Stimulated activated naive CD8-positive, alpha-beta T cell treated with anti-CD3 and anti-CD28 coated beads, Interleukin-15, amount 100 ng/mL, for 72 hours (primary cell): ENCODE data around the gene BACE1.

Experiments used
- ATAC-seq: fragments of 150-1000 bp; cut with Tn5 transposase; 2 replicates; pipeline ENCODE4 v1.10.0; 2021; ENCODE audit warnings: mild to moderate bottlenecking, moderate library complexity
- DNase-seq, 2 donors: peaks; one replicate each; pipeline ENCODE4 v3.0.0; 2021 to 2022
- H3K27ac Mint-ChIP-seq, 2 donors: one replicate each; pipeline ENCODE4 v1.8.0; 2022; ENCODE audit warnings: mild to moderate bottlenecking in 2 of 2, mixed read lengths in 2 of 2, moderate library complexity in 2 of 2
- H3K27me3 Mint-ChIP-seq: one replicate; pipeline ENCODE4 v1.8.0; 2022; ENCODE audit warnings: mixed read lengths
- H3K4me1 Mint-ChIP-seq: one replicate; pipeline ENCODE4 v1.8.0; 2022; ENCODE audit warnings: mild to moderate bottlenecking, mixed read lengths
- H3K4me3 Mint-ChIP-seq, 2 donors: one replicate each; pipeline ENCODE4 v1.8.0; 2022; ENCODE audit warnings: mild to moderate bottlenecking in 2 of 2, mixed read lengths in 2 of 2, moderate library complexity in 1 of 2
- H3K9me3 Mint-ChIP-seq, 2 donors: one replicate each; pipeline ENCODE4 v1.8.0; 2022; ENCODE audit warnings: mixed read lengths in 2 of 2

The BACE1 gene

DNA sequence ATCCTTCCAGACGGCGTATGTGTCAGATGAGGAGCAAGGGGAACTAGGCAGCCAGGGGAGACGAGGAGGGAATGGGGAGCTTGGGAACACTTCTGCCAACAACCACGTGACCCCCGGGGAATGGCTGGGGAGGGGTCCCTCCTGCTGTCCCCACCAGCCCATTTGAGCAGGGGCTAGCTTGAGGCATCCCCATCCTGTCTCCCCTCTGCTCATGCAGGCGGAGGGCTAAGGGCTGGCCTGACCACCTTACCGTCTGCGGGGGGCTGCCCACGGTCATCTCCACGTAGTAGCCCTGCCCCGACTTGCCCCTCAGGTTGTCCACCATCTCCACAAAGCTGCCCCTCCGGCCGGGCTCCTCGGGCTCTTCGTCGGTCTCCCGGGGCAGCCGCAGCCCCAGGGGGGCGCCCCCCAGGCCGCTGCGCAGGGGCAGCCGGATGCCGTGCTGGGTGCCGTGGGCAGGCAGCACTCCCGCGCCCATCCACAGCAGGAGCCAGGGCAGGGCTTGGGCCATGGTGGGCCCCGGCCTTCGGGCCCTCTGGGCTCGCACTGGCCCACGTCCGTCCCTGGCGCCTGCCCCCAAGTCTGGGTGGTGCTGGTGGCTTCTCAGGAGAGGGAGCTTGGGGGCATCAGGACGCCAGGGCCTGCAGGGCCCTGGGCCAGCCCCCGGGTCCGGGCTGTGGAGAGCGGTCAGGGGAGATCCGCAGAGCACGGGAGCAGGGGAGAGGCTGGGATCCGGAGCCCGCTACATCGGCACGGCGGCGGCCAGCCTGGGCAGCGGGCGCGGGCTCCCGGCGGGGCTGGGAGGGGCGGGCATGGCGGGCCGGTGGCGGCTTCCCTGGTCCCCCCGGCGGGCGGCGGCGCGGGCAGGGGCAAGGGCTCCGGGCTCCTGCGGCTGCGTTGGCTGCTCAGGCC is 515 bp downstream of the BACE1 start:
- Mint-ChIP-seq H3K4me1 (peaks cover 25% of the 10 kb centered on the region), H3K27ac (no peak overlapping the region), H3K27me3 (peaks cover 56% of the 10 kb centered on the region), H3K4me3 (peak overlapping the region; percentile 66 to 86), H3K9me3 (no peaks in the 10 kb centered on the region)
- DNase-seq, result peak; percentile 31 to 41
- ATAC-seq, result peak; percentile 91

GRCh38 chr11:117314840-117315239 is 1.2 kb downstream of the BACE1 start:
- DNase-seq (no peak), ATAC-seq (no peak)
- Mint-ChIP-seq H3K4me3 (peak overlapping the region; percentile 46 to 86), H3K27ac (no peak overlapping the region), H3K4me1 (peaks cover 25% of the 10 kb centered on the region), H3K9me3 (no peaks in the 10 kb centered on the region), H3K27me3 (peaks cover 56% of the 10 kb centered on the region)

DNA sequence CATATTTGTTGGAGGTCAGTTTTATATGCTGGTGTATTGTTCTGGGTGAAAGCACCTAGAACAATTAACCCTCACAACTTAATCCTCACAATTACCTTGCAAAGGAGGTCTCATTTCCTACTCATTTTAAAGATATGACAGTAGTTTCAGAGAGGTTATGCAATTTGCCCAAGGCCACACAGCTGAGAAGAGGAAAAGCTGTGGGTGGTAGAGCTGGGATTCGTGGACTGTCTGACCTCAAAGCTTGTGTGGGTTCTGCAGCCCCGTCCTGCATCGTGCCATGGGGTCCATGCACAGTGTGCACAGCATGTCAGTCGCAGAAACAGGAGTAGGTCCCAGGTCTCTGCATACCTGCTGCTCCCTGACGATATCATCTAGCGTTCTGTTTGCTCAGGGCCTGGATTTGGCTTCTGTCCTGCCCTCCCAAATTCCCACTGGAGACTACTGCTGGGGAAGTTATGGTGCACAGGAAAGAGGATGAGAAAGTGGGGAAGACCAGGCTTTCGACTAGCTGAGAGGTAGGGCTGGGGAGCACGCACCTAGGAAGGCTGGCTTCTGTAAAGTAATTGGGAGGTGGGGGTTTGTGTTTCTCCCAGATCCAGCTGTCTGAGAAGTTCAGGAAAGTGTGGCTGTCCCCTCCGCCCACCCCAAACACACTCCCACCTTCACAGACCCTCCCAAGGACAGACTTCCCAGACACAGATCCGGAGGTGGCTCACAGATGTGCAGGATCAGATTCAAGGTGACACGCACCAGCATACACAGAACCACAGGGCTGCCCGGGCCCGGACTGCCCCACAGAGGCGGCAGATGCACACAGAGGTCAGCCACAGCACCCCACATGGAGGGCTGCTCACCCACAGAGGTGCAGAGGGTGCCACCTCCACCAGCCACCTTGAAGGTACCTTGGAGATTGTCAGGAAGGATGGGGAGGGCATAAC is 2.0 kb downstream of the BACE1 start:
- no peak for ATAC-seq
- Mint-ChIP-seq H3K4me1 (peaks cover 25% of the 10 kb centered on the region), H3K27ac (peak overlapping the region in 1 of 2 donors; percentile 62), H3K27me3 (peaks cover 62% of the 10 kb centered on the region), H3K4me3 (no peak overlapping the region), H3K9me3 (no peaks in the 10 kb centered on the region)
- no peak for DNase-seq

DNA sequence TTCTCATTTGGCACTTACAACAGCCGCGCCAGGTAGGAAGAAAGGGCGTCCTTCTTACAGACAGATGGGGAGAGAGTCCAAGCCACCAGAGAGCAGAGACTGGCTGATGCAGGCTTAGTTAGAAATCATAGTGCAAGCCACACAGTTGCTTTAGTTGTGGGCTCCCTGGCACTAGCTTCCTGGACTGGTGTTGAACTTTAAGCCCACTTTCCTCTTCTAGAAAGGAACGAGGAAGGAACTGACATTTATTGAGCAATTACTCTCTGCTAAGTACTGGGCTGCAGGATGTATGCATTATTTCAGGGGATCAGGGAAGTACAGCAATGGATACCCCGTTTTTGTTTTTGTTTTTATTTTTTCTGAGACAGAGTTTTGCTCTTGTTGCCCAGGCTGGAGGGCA is 3.0 kb downstream of the BACE1 start:
- no peak for DNase-seq
- Mint-ChIP-seq H3K4me3 (no peak overlapping the region), H3K27me3 (peaks cover 65% of the 10 kb centered on the region), H3K9me3 (no peaks in the 10 kb centered on the region), H3K27ac (no peak overlapping the region), H3K4me1 (peaks cover 25% of the 10 kb centered on the region)
- no peak for ATAC-seq

- ATAC-seq (no peak), DNase-seq (no peak)
- H3K4me3 Mint-ChIP-seq, result no peak overlapping the region
- H3K27me3 Mint-ChIP-seq, result peaks cover 28% of the 10 kb centered on the region
- no peaks in the 10 kb centered on the region for H3K9me3 Mint-ChIP-seq
- H3K27ac Mint-ChIP-seq, result no peak overlapping the region
- H3K4me1 Mint-ChIP-seq, result peaks cover 4% of the 10 kb centered on the region
Observed at GRCh38 chr11:117309310-117309709, 6.7 kb downstream of the BACE1 start.

GRCh38 chr11:117305145-117305544 is 10.9 kb downstream of the BACE1 start:
- Mint-ChIP-seq H3K9me3 (no peaks in the 10 kb centered on the region), H3K4me3 (no peak overlapping the region), H3K27me3 (peaks cover 15% of the 10 kb centered on the region), H3K27ac (peak overlapping the region in 1 of 2 donors; percentile 29), H3K4me1 (no peaks in the 10 kb centered on the region)
- no peak for ATAC-seq
- no peak for DNase-seq

GRCh38 chr11:117303646-117304315 is 12.3 kb downstream of the BACE1 start:
- H3K9me3 Mint-ChIP-seq, result no peaks in the 10 kb centered on the region
- H3K4me3 Mint-ChIP-seq, result no peak overlapping the region
- no peak overlapping the region for H3K27ac Mint-ChIP-seq
- DNase-seq, result no peak
- H3K27me3 Mint-ChIP-seq, result peaks cover 6% of the 10 kb centered on the region
- ATAC-seq, result no peak
- no peaks in the 10 kb centered on the region for H3K4me1 Mint-ChIP-seq

- ATAC-seq (no peak), DNase-seq (no peak)
- no peak overlapping the region for H3K27ac Mint-ChIP-seq
- no peak overlapping the region for H3K4me3 Mint-ChIP-seq
- peaks cover 6% of the 10 kb centered on the region for H3K27me3 Mint-ChIP-seq
- H3K4me1 Mint-ChIP-seq, result no peaks in the 10 kb centered on the region
- H3K9me3 Mint-ChIP-seq, result no peaks in the 10 kb centered on the region
Observed at GRCh38 chr11:117303101-117303500, 13.0 kb downstream of the BACE1 start.

DNA sequence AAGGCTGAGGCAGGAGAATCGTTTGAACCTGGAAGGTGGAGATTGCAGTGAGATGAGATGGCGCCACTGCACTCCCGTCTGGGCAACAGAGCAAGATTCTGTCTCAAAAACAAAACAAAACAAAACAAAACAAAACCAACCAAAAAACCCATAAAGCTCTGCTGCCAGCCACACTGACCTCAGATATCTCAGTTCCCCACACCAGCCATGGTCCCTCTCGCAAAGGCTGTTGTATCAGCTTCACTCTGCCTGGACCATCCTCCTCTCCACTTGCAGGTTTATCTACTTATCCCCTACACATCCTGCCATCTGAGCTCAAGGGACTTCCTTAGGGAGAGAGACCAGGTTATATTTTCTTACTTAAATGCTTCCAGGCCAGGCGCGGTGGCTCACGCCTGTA is 13.8 kb downstream of the BACE1 start:
- no peak overlapping the region for H3K4me3 Mint-ChIP-seq
- no peaks in the 10 kb centered on the region for H3K9me3 Mint-ChIP-seq
- ATAC-seq (no peak), DNase-seq (no peak)
- no peaks in the 10 kb centered on the region for H3K4me1 Mint-ChIP-seq
- H3K27me3 Mint-ChIP-seq, result peaks cover 6% of the 10 kb centered on the region
- H3K27ac Mint-ChIP-seq, result peak overlapping the region in 1 of 2 donors; percentile 10

DNA sequence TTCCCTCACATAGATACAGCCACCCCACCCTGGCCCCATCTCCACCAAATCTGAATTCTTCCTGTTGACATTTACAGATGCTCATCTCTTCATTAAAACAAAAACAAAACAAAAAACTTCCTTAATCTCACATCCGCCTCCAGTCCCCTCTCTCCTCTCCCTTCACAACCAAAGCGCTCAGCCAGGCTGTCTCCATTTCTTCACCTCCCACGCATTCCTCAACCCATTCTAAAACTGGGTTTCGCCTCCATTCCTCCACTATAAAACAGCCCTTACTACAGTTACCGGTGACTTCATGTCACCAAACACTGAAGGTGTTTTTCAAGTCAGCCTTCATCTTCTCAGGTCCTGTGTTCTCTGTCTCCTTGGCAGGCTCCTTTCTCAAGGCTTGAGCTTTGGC is 15.3 kb downstream of the BACE1 start:
- no peak overlapping the region for H3K4me3 Mint-ChIP-seq
- H3K27ac Mint-ChIP-seq, result peak overlapping the region in 1 of 2 donors; percentile 2
- H3K4me1 Mint-ChIP-seq, result no peaks in the 10 kb centered on the region
- no peak for ATAC-seq
- DNase-seq, result no peak
- peaks cover 6% of the 10 kb centered on the region for H3K27me3 Mint-ChIP-seq
- no peaks in the 10 kb centered on the region for H3K9me3 Mint-ChIP-seq

DNA sequence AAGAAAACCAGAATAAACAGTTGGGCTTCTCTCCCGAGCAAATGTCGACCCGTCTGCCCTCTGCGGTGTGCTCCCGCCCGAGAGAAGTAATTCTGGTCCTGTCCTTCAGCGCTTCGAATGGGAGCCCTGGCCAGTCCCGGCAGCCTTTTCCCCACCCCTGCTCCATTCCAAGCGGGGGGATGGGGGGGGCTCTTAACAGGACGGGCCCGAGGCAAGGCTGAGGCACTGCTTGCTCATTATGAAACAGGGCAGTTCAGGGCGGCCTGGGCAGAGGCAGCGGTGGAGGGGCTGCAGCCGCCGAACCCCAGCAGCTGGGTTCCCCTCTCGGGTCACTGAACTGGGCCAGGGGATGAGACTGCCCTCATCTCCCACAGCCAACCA is 15.8 kb downstream of the BACE1 start:
- DNase-seq (no peak), ATAC-seq (peak; percentile 14)
- H3K4me3 Mint-ChIP-seq, result no peak overlapping the region
- H3K27me3 Mint-ChIP-seq, result peaks cover 6% of the 10 kb centered on the region
- H3K9me3 Mint-ChIP-seq, result no peaks in the 10 kb centered on the region
- H3K4me1 Mint-ChIP-seq, result no peaks in the 10 kb centered on the region
- no peak overlapping the region for H3K27ac Mint-ChIP-seq

DNA sequence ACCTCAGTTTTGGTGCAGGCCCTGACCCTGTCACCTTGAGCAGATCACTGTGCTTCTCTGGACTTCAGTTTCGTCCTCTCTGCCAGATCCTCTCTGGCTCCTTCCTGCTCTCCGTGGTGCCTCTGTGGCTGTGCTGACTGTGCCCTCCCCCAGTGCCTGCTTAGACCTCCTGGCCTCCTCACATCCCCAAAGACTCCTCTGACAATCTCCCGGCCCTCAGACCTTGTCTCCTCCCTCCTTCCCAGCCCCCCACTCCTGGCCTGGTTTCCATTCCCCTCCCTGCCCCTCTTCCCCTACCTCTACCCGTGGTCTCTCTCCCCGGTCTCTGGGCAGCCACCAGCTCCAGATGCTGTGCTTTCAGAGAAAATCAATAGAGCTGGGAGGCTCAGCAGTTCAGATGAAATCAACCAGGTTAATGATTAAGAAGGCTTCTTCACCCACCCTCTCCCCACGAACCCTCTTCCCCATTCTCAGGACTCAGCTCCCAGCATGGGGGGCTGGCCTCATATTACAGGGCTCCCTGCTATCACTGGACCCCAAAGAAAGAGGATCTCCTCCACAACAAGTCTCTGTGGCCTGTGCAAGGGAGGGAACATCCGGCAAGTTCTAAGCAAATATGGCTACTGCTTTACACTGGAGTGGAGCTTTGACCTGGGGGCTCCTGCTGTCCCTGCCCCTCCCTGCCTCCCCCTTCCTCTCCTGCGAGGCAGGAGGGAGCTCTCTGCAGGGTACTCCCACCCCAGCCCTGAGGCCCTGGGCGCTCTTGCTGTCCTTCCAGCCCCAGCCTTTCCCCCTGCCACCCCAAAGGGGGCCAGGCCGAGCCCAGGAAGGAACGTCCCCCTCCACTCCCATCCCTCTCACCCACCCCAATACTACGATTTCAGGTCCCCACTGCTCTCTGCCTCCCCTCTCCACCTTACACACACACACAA is 16.4 kb downstream of the BACE1 start:
- DNase-seq (no peak), ATAC-seq (peak; percentile 27)
- Mint-ChIP-seq H3K9me3 (no peaks in the 10 kb centered on the region), H3K27ac (peak overlapping the region in 1 of 2 donors; percentile 1), H3K4me1 (no peaks in the 10 kb centered on the region), H3K4me3 (no peak overlapping the region), H3K27me3 (peaks cover 6% of the 10 kb centered on the region)

DNA sequence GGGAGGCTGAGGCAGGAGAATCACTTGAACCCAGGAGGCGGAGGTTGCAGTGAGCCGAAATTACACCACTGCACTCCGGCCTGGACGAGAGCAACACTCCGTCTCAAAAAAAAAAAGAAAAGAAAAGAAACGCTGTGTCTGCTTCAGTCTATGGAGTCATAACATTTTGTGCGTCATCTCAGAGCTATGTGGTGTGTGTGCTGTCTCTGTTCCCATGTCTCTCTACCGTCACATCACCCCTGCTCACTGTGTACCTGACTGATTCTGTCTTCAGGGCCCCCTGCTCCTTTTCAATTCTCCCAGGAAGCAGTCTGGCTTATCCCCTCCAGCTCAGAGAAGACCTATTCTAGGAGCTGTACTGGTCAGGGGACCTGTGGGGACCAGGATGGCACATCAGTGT is 17.9 kb downstream of the BACE1 start:
- no peak for ATAC-seq
- H3K27ac Mint-ChIP-seq, result no peak overlapping the region

GRCh38 chr11:117296881-117297280 is 19.2 kb downstream of the BACE1 start:
- no peak for ATAC-seq
- Mint-ChIP-seq H3K9me3 (no peaks in the 10 kb centered on the region), H3K27me3 (peaks cover 4% of the 10 kb centered on the region), H3K4me3 (no peak overlapping the region), H3K27ac (peak overlapping the region in 1 of 2 donors; percentile 76), H3K4me1 (no peaks in the 10 kb centered on the region)
- DNase-seq, result no peak

More for the DNA sequence above, 17.9 kb downstream of the BACE1 start:
- no peaks in the 10 kb centered on the region for H3K9me3 Mint-ChIP-seq
- H3K4me1 Mint-ChIP-seq, result no peaks in the 10 kb centered on the region
- no peak overlapping the region for H3K4me3 Mint-ChIP-seq
- H3K27me3 Mint-ChIP-seq, result peaks cover 6% of the 10 kb centered on the region
- no peak for DNase-seq
